Muscle of back (tissue), 11 donors: ENCODE data around the gene SLC35G2. TPM values are rescaled to one million over a fixed set of nuclear protein-coding genes. Genes with fewer than 3 reads are reported as not detected.
"Not testable (repeated sequence)": the region's sequence is repeated elsewhere in the genome, so short reads cannot be mapped to it uniquely, and the experiment has no call there.

Experiments
- DNase-seq, 3 donors: peaks; one replicate each; pipeline versions ENCODE4 v3.0.0 to v3.0.0-alpha.2; 2013
- polyA plus RNA-seq, 10 donors: library from polyadenylated mRNA; unstranded; fragments of 120-200 nt; gene quantifications; one replicate each; pipeline ENCODE4 v1.2.1, GENCODE V29; 2013; ENCODE audit not compliant: insufficient read length in 10 of 10

The SLC35G2 gene
- polyA plus RNA-seq, 10 donors = 1.7 to 3.2 (median 2.0) TPM

DNA sequence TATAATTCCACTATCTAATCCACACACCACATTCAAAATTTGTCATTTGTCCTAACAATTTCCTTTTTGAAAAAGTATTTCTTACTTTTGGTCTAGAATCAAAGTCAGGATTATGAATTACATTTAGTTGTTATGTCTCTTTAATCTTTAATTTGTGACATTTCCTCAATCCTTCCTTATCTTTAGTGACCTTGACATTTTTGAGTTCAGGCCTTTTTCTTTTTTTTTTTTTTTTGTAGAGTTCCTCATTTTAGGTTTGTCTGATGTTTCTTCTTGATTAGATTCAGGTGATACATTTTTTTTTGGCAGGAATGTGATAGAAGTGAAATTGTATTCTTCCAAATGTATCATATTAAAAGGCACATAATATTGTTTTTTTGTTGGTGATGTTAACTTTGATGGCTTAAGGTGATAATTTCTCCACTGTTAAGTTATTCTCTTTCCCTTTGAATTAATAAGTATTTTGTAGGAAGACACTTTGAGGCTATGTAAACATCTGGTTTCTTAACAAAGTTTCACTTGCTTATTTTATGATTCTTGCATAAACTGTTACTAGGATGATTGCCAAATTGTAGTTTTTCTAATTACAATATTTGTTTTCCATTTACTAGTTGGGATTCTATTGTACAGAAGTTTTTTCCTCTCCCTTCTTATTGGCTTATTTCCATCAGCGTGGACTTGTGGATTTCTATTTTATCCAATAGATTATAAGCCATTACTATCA, 16.3 kb downstream of the SLC35G2 start:
- no peak for DNase-seq

DNA sequence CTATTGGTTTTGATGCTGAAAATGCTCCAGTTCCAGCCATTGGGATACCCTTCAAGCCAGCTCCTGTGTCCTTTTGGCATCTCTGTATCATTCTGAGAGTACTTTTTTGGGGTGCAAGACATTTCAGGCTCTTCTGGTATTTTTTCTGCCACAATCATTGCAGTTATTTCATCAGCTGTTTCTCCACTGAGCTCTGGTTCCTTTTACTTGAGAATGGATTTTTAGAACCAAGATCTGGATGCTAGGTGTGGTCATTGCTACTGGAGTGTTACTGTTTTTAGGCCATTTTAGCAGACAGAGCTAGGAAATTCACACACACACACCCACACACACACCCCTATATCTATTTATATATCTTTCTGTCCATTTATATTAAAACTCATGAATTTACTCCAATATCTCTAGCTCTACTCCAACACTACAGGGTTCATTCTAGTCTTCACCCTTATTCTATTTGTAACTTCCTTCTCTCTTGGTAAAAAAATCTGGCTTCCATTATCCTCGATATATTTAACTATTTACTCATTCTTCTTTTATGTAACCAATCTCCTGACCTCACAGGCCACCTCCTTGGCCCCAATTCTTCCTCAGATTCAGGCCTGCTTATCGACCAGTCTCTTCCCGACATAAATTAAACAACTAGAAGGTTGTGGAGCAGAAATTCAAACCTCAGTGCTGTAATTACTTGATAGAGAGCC, 17.0 kb downstream of the SLC35G2 start:
- DNase-seq = no peak

DNA sequence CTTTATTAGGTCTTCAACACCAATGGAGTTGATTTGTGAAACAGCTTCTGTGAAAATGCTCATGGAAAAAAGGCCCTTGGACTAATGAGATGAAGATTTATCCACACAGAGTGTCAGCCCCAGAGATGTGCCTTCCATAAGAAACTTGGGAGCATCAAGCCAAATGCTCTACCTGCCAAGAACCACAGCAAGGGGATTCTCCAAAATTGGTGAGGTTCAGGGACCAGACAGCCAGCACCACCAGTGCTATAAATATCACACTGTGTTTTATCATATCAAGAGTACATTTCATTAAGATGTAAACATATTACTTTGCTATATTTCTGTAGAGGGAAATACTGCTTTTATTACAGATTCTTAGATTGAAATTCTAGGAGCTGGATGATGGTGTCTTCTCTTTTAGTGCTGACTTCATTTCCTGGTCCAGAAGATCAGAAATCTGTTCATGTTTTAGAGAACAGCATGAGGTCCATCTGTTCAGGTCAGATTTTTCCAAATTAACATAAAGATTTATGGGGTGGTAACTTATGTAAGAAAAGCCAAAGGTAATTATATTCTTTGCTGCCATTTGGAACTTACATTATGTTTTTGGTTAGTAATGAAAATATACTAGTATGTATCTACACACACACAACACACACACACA, 17.7 kb downstream of the SLC35G2 start:
- DNase-seq = no peak

DNA sequence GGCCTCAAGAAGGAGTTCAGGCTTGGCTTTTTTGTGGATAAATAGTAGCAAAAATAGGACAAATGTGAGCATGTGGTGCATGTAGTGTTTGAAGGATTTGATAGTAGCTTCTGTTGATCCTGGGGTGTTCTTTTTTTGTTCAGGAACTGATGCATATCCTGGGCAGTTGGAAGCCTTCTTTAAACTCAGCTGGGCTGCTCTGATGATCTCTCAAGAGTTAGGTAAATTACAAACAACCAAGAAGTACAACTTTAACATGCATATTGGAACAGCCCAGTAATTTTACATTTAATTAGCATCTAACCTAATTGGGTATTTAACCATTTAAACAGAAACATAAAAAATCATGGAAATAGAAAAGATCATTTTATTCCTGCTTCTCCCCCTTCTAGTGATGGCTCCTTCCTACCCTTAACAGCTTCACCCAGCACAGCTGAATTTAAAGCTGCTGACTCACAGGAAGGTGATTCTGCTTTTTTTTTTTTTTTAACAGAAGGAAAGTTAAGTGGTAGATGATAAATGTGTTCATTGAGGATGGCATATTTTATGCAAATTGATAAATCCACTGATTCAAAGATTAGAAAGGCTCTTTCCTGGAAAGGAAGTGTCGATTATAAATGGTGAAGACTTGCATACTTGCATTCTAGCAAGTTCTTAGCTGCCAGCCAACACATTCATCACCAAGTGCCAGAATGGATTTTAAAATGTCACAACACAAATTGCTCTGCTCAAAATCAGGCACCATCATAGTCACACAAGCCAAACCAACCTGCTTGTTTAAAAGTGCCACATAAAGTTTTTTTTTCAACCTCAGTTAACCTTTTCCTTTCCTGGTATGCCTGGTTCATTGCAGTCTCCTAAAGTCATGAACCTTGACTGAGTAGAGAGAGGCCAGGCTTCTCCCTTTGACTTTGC, 20.0 kb downstream of the SLC35G2 start:
- no peak for DNase-seq

DNA sequence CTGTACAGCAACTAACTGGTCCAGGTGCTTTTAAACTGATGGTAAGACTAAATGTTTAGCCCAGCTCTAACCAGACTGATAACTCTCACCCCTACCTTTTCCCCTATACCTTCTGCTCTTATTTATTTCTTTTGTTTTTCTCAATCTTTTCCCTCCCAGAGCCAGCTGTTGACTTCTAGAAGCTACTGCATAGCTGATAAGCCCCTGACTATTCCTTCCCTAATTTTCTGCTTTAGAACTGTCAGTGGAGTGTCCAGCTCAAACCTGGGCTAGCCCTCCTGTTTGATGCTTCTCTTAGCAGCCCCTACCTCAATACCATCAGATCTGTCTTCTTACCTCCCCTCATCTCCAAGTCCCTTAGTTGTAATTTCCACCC, 20.6 kb downstream of the SLC35G2 start:
- no peak for DNase-seq

DNA sequence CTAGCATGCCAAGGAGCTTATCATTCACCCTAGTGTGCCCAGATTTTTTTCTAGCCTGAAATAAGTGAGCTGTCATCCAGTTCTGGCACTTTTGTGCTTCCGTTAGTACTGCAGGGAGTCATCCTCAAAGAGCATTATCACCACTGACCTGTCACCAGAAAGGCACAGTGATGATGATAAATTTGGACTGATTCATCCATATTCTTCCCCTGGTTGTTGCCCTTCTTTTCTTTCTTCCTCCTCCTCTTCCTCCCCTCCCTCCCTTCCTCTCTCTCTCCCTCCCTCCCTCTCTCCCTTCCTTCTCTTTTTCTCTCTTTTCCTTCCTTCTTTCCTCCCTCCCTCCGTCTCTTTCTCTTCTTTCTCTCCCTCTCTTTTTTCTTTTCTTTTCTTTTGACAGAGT, 21.3 kb downstream of the SLC35G2 start:
- DNase-seq = no peak

DNA sequence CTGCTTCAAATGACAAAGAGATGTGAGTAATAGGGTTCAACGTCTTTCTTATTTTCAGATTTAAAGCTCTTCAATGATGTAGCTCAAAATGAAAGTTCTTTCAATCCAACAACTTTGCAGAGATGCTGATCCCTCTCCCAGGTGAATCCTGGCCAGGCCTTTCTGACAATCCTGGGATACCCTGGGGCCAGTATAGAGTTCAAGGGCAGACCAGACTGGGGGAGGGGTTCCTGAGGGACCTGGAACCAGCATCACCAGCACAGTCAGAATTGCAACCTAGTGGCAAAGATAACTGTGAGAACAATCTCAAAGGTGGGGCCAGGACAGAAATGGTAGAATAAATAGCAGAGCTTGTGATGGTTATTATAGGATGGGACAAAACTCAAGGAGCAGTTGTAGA, 23.4 kb downstream of the SLC35G2 start:
- DNase-seq = no peak

DNA sequence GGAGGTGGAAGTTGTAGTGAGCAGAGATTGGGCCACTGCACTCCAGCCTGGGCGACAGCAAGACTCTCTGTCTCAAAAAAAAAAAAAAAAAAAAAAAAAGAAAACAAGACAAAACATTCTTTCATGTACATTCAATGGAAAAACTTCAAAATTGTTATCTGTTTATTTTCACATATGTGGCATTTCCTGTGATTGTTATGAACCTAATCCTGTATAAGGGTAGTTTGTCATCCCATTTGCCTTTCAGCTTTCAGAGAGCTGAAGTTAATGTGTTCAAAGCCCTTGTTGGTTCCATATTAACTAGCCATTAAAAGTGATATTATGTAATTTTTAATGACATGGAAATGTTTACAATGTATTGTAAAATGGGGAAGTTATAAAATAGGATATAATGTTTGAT, 25.8 kb downstream of the SLC35G2 start:
- no peak for DNase-seq

DNA sequence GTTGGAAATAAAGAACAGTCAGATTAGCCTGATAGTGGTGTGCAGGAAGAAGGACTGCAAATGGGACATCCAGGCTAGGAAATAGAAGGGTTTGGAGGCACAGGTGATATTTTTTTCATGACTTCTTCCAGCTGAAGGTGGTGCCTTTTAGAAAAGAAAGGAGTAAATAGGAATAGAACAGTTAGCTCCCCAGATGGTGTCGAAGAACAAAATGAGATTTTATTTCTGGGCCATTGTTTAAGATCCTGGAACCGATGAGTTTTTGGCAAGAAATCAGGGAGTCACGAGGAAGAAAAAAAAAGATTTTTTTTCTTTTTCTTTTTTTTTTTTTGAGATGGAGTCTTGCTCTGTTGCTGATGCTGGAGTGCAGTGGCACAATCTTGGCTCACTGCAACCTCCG, 33.3 kb downstream of the SLC35G2 start:
- no peak for DNase-seq

DNA sequence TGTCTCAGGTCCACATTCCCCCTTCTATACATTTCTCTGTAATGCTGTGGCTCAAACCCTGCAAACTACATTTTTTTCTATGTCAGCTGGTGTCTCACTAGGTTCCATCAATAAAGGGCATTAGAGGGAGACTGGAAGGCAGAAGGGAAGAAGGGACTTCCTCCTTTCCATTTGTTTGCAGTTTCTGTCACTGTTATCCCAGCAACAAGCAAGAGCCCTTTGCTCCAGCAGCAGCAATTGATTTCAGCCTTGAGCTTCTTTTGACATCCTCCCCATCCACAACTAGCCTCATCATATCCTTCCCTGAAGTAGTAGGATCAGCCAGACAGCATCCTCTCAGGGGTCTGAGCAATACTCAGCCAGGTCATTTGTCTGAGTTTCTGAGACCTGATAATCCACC, 37.7 kb downstream of the SLC35G2 start:
- DNase-seq = no peak

DNA sequence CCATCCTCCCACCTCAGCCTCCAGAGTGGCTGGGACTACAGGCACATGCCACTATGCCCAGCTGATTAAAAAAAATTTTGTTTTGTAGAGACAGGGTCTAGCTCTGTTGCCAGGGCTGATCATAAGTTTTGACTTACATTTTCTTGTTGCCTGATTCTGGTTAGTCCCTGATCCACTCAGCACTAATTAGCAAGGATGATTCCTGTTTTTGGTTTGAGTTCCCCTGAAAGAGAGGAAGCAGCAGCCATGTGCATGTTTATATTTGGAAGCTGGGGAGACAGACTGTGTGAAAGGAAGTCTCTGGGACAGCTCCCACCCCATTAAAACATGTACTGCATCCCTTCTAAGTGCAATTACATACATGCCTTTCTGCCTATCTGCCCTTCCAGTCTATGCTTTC, 39.5 kb downstream of the SLC35G2 start:
- peak in 1 of 3 donors; percentile 14 for DNase-seq

DNA sequence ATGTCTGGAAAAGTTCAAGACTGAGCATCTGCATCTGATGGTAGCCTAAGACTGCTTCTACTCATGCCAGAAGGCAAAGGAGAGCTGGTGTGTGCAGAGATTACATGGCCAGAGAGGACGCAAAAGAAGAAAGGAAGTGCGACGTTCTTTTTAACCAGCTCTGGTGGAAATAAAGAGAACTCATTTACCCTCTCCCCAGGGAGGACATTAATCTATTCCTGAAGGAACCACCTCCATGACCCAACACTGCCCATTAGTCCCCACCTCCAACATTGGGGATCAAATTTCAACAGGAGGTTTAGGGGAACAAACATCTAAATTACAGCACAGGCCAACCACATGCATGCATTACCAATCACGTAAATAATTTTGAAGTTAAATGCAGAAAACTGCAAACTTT, 41.6 kb downstream of the SLC35G2 start:
- peak in 1 of 3 donors; percentile 12 for DNase-seq

DNA sequence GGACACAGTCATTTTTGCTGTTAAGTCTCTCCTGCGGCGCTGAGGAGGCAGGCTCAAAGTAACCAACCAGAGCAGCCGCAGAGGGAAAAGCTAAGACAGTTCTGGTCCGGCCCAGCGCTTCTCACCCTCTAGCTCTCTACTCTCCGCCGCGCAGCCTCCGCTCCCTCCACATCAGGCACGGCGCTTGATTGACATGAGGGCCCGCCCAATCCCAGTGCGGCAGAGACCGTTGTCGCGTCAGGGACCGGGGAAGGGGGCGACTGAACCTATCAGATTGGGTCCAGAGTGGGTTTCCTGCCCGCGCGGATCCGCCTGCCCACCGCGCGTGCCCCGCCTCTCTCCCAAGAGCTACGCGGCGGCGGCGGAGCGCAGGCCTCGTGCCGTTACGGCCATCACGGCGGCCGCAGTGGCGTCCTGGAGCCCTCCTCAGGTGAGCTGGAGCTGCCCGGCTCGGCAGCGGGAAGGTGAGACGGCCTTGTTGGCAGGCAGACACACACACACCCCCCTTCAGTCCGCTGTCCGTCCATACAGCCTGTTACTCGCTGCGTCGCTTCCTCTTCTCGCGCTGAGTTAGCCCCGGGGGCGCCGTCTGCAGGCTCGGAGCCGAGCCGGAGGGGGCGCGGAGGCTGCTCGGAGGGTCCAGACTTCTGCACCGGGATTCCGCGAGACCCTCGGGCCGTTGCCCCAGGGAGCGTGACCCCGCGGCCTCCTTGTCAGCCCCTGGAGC, 43.1 kb downstream of the SLC35G2 start, which contains the start of gene NCK1:
NCK1 (plus strand) TSS at position 319 of the 727 bp plus-strand sequence. CDS start 65,794 bp downstream, outside the sequence.
- DNase-seq = peak; percentile 97 to 98 (median 98)

DNA sequence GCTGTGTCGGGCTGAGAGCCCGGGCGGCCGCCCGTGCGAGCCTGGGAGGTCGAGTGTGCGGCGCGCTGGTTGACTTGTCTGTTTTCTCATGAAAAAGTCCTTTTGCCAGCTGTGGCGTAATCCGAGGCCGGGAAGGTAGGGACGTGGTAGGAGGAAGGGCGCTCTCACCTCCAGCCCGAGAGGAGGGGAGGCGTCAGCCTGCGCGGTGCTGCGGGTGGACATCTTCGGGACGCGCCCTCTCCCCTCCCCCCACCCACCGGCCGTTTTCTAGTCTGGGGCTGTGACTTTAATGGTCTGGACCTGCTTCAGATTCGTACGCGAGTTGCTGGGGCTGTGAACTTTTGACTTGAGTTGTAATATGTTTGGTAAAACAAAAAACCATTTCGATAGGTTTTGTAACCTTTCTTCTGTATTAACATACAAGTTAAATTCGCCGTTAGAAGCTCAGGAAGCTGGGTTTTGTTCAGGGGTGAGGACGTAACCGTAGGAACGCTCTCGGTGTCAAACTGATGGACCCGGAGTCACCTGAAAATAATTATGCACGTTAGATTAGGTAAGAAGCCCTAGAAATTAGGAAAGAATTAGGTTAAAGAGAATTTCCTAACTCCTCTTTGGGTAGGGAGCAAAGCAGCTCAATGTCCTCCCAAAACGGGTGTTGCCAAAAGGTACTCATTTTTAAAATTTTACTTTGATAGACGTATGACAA, 43.8 kb downstream of the SLC35G2 start:
- peak in 2 of 3 donors; percentile 51 to 71 for DNase-seq

DNA sequence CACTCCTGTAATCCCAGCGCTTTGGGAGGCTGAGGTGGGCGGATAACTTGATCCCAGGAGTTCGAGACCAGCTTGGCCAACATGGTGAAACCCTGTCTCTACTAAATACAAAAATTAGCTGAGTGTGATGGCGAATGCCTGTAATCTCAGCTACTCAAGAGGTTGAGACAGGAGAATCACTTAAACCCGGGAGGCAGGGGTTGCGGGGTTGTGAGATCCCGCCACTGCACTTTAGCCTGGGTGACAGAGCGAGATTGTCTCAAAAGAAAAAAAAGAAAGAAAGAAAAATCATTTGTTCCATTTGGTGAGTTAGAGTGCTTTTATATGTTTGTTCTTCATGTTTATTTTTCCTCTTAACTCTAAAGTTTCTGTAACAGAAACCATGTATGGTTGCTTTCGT, 50.4 kb downstream of the SLC35G2 start:
- DNase-seq = no peak

DNA sequence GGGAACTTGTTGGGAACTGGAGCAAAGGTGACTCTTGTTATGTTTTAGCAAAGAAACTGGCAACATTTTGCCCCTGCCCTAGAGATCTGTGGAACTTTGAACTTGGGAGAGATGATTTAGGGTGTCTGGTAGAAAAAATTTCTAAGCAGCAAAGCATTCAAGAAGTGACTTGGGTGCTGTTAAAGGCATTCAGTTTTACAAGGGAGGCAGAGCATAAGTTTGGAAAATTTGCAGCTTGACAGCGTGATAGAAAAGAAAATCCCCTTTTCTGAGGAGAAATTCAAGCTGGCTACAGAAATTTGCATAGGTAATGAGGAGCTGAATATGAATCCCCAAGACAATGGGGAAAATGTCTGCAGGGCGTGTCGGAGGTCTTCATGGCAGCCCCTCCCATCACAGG, 53.3 kb downstream of the SLC35G2 start:
- DNase-seq = not testable (repeated sequence)

DNA sequence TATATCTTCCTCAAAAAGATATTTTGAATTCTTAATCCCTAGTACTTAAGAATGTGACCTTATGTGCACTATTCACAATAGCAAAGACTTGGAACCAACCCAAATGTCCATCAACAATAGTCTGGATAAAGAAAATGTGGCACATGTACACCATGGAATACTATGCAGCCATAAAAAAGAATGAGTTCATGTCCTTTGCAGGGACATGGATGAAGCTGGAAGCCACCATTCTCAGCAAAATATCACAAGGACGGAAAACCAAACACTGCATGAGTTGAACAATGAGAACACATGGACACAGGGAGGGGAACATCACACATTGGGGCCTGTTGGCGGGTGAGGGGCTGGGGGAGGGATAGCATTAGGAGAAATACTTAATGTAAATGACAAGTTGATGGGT, 60.6 kb downstream of the SLC35G2 start:
- DNase-seq = not testable (repeated sequence)

DNA sequence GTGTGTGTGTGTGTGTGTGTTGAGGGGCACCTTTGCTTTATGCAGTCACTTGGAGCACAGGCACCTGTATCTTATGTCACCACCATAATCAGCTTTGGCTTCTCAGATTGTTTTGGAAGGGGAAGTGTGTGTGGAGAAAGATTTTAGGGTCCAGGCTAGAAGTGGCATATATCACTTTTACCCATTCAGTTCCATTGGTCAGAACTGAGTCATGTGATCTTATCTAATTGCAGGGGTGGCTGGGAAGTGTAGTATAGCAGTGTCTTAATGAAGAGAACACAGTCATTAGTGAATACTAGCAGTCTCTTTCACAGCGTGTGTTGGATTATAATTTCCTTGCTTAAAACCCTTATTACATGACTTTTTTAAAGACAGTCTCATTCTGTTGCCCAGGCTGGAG, 63.6 kb downstream of the SLC35G2 start:
- no peak for DNase-seq

DNA sequence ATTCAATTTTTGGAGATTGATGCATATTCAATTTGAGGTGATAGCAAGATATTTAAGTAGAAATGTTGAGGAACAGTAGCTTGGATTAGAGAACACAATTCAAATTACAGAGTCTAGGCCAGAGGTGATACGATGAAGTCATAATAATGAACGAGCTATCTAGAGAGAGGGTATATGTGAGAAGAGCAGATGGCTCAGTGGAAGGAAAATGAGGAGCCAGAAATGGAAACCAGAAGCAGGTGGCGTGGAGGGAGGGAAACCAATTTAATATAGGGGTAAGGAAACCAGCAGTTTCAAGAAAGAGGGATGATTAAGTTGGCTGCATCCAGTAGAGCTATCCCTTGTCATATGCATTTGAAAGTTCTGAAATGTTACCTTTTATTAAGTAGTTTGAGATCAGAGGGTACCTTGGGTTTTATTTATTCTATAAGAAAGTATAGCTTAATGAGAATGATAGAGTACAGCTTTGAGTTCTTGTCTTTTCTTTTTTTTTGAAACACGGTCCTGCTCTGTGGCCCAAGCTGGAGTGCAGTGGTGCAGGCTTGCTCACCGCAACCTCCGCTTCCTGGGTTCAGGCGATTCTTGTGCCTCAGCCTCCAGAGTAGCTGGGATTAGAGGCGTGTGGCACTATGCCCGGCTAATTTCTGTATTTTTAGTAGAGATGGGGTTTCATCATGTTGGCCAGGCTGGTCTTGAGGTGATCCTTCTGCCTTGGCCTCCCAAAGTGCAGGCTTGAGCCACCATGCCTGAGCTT, 65.2 kb downstream of the SLC35G2 start:
- no peak for DNase-seq
